ENCODE measurements around the gene ADGRA1.

The ADGRA1 gene, protein sequence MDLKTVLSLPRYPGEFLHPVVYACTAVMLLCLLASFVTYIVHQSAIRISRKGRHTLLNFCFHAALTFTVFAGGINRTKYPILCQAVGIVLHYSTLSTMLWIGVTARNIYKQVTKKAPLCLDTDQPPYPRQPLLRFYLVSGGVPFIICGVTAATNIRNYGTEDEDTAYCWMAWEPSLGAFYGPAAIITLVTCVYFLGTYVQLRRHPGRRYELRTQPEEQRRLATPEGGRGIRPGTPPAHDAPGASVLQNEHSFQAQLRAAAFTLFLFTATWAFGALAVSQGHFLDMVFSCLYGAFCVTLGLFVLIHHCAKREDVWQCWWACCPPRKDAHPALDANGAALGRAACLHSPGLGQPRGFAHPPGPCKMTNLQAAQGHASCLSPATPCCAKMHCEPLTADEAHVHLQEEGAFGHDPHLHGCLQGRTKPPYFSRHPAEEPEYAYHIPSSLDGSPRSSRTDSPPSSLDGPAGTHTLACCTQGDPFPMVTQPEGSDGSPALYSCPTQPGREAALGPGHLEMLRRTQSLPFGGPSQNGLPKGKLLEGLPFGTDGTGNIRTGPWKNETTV

GRCh38 chr10:133087679-133088178, at the start of gene ADGRA1:
Gene ADGRA1 (plus strand): TSS chr10:133087924. CDS start chr10:133088910, 986 bp downstream.
- no peak within 1 kb of the TSS for H3K4me3 ChIP-seq (ENCODE audit: low read length)
- H3K4me1 ChIP-seq (ENCODE audit: control insufficient read depth, insufficient read depth, low read length) = no peaks in the 10 kb centered on the region
- H3K9me3 ChIP-seq (ENCODE audit: control insufficient read depth, low read length) = no peaks in the 10 kb centered on the region
- no peaks in the 10 kb centered on the region for H3K36me3 ChIP-seq (ENCODE audit: control insufficient read depth, insufficient read depth, low read length, severe bottlenecking)
- H3K9ac ChIP-seq (ENCODE audit: low read length) = no peak within 1 kb of the TSS
- DNase-seq (ENCODE audit: low read depth) = peak; percentile 13
- H3K27me3 ChIP-seq (replicated peaks; ENCODE audit: control insufficient read depth, insufficient read depth, low read length) = peaks cover 45% of the 10 kb centered on the region

- peaks cover 60% of the 10 kb centered on the region for H3K27me3 ChIP-seq (replicated peaks; ENCODE audit: control insufficient read depth, insufficient read depth, low read length)
- no peak for DNase-seq (ENCODE audit: low read depth)
- no peak overlapping the region for H3K4me3 ChIP-seq (ENCODE audit: low read length)
- H3K4me1 ChIP-seq (ENCODE audit: control insufficient read depth, insufficient read depth, low read length) = no peaks in the 10 kb centered on the region
- H3K9me3 ChIP-seq (ENCODE audit: control insufficient read depth, low read length) = peaks cover 4% of the 10 kb centered on the region
- no peaks in the 10 kb centered on the region for H3K36me3 ChIP-seq (ENCODE audit: control insufficient read depth, insufficient read depth, low read length, severe bottlenecking)
- H3K9ac ChIP-seq (ENCODE audit: low read length) = no peak overlapping the region
Observed at GRCh38 chr10:133038036-133038823, 49.5 kb upstream of the ADGRA1 start.

- Histone ChIP-seq H3K27me3 (replicated peaks; ENCODE audit: control insufficient read depth, insufficient read depth, low read length) (peaks cover 57% of the 10 kb centered on the region), H3K4me1 (ENCODE audit: control insufficient read depth, insufficient read depth, low read length) (no peaks in the 10 kb centered on the region), H3K9ac (ENCODE audit: low read length) (no peak overlapping the region), H3K36me3 (ENCODE audit: control insufficient read depth, insufficient read depth, low read length, severe bottlenecking) (no peaks in the 10 kb centered on the region), H3K9me3 (ENCODE audit: control insufficient read depth, low read length) (peaks cover 4% of the 10 kb centered on the region), H3K4me3 (ENCODE audit: low read length) (no peak overlapping the region)
- no peak for DNase-seq (ENCODE audit: low read depth)
Observed at GRCh38 chr10:133039107-133039802, 48.5 kb upstream of the ADGRA1 start.

- Histone ChIP-seq H3K9me3 (ENCODE audit: control insufficient read depth, low read length) (peaks cover under 1% of the 10 kb centered on the region), H3K4me3 (ENCODE audit: low read length) (no peak overlapping the region), H3K9ac (ENCODE audit: low read length) (no peak overlapping the region), H3K4me1 (ENCODE audit: control insufficient read depth, insufficient read depth, low read length) (peaks cover 3% of the 10 kb centered on the region), H3K36me3 (ENCODE audit: control insufficient read depth, insufficient read depth, low read length, severe bottlenecking) (no peaks in the 10 kb centered on the region), H3K27me3 (replicated peaks; ENCODE audit: control insufficient read depth, insufficient read depth, low read length) (peaks cover 52% of the 10 kb centered on the region)
- DNase-seq (ENCODE audit: low read depth) = no peak
Observed at GRCh38 chr10:133039803-133040165, 47.9 kb upstream of the ADGRA1 start.

GRCh38 chr10:133040198-133040597, 47.5 kb upstream of the ADGRA1 start:
- Histone ChIP-seq H3K4me3 (ENCODE audit: low read length) (no peak overlapping the region), H3K27me3 (replicated peaks; ENCODE audit: control insufficient read depth, insufficient read depth, low read length) (peaks cover 48% of the 10 kb centered on the region)
- DNase-seq (ENCODE audit: low read depth) = no peak

DNA sequence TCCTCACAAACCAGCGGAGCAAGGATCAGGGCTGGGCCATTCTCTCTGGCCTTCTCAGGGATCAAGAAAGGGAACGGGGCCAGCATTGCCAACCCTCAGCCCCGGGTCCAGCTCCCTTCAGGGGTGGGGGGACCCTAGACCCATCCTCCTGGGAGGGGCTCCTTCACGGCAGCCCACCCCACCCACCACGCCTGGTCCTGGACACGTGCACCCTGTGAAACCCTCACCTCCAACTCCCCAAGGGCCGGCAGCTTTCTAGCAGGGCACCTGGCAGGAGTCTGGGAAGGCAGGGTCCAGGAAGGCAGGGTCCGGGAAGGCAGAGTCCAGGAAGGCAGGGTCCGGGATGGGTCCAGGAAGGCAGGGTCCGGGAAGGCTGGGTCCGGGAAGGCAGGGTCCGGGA, 46.6 kb upstream of the ADGRA1 start:
- H3K36me3 ChIP-seq (ENCODE audit: control insufficient read depth, insufficient read depth, low read length, severe bottlenecking) = no peaks in the 10 kb centered on the region
- H3K9ac ChIP-seq (ENCODE audit: low read length) = no peak overlapping the region
- H3K4me3 ChIP-seq (ENCODE audit: low read length) = no peak overlapping the region
- peaks cover 3% of the 10 kb centered on the region for H3K4me1 ChIP-seq (ENCODE audit: control insufficient read depth, insufficient read depth, low read length)
- peaks cover 40% of the 10 kb centered on the region for H3K27me3 ChIP-seq (replicated peaks; ENCODE audit: control insufficient read depth, insufficient read depth, low read length)
- DNase-seq (ENCODE audit: low read depth) = no peak
- H3K9me3 ChIP-seq (ENCODE audit: control insufficient read depth, low read length) = no peaks in the 10 kb centered on the region

More at GRCh38 chr10:133040198-133040597, 47.5 kb upstream of the ADGRA1 start:
- Histone ChIP-seq H3K9me3 (ENCODE audit: control insufficient read depth, low read length) (no peaks in the 10 kb centered on the region), H3K4me1 (ENCODE audit: control insufficient read depth, insufficient read depth, low read length) (peaks cover 3% of the 10 kb centered on the region), H3K9ac (ENCODE audit: low read length) (no peak overlapping the region), H3K36me3 (ENCODE audit: control insufficient read depth, insufficient read depth, low read length, severe bottlenecking) (no peaks in the 10 kb centered on the region)

DNA sequence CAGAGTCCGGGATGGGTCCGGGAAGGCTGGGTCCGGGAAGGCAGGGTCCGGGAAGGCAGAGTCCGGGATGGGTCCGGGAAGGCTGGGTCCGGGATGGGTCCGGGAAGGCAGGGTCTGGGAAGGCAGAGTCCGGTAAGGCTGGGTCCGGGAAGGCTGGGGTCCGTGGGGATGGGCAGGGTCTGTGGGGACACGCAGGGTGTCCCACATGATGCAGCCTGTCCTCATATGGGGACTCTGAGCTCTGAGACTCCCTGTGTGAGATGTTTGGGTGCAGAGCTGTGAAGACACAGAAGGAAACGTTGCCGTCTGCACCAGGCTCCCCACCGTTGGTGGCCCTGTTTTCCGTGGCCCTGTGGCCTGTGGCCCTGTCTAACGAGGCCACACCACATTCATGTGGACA, 45.7 kb upstream of the ADGRA1 start:
- Histone ChIP-seq H3K36me3 (ENCODE audit: control insufficient read depth, insufficient read depth, low read length, severe bottlenecking) (no peaks in the 10 kb centered on the region), H3K4me3 (ENCODE audit: low read length) (no peak overlapping the region), H3K9me3 (ENCODE audit: control insufficient read depth, low read length) (no peaks in the 10 kb centered on the region), H3K4me1 (ENCODE audit: control insufficient read depth, insufficient read depth, low read length) (peaks cover 3% of the 10 kb centered on the region), H3K9ac (ENCODE audit: low read length) (no peak overlapping the region), H3K27me3 (replicated peaks; ENCODE audit: control insufficient read depth, insufficient read depth, low read length) (peaks cover 37% of the 10 kb centered on the region)
- no peak for DNase-seq (ENCODE audit: low read depth)

DNA sequence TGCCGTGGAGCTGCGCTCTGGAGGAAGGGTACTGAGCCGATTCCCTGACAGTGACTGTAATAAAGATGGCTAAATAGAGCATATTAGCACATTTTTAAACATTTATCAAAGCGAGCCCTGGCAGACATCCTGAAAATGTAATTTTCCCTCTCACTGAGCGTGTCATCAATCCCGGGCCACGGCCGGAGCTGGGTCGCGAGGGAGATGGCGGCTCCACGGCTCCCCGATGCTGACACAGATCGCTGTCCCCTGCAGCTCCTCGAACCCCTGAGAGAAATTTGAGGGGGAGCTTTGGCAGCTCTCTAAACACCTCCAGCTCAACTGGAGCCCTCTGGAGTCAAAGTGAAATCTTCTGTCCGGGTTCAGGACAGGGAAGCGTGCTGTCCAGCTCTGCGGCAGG, 44.9 kb upstream of the ADGRA1 start:
- H3K9ac ChIP-seq (ENCODE audit: low read length) = no peak overlapping the region
- no peaks in the 10 kb centered on the region for H3K36me3 ChIP-seq (ENCODE audit: control insufficient read depth, insufficient read depth, low read length, severe bottlenecking)
- no peaks in the 10 kb centered on the region for H3K9me3 ChIP-seq (ENCODE audit: control insufficient read depth, low read length)
- H3K4me3 ChIP-seq (ENCODE audit: low read length) = no peak overlapping the region
- no peak for DNase-seq (ENCODE audit: low read depth)
- H3K4me1 ChIP-seq (ENCODE audit: control insufficient read depth, insufficient read depth, low read length) = peaks cover 3% of the 10 kb centered on the region
- H3K27me3 ChIP-seq (replicated peaks; ENCODE audit: control insufficient read depth, insufficient read depth, low read length) = peaks cover 39% of the 10 kb centered on the region

DNA sequence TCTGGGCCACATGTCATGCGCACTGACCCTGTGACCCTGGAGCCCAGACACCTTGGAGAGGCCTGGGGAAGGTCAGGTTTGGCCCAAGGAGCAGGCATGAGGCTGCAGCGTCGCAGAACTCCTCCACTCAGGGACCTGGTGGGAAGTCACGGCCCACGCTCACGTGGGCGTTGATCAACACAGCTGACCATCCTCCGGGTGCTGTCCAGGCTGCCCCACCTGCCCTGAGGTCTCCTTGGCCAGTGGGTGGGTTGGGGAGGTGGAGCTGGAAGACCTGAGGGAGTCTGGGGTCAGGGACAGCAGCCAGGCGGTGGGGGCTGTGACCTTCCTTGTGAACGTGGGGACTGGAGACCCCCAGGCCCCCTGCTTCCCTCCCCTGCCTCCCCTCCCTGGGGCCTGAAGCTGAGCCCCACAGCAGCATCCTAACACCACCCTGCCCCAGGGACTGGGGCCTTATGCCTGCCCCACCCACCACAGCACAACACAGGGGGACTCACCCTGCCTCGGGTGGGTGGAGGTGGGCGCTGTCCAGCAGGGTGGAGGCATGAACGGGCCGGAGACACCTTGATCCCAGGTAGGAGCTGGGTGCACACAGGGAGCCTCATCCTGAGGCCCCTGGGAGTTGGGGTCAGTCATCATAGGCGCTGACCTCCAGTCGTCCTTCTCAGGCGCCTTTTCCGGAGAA, 44.0 kb upstream of the ADGRA1 start:
- H3K9ac ChIP-seq (ENCODE audit: low read length) = no peak overlapping the region
- H3K9me3 ChIP-seq (ENCODE audit: control insufficient read depth, low read length) = no peaks in the 10 kb centered on the region
- H3K36me3 ChIP-seq (ENCODE audit: control insufficient read depth, insufficient read depth, low read length, severe bottlenecking) = no peaks in the 10 kb centered on the region
- peaks cover 39% of the 10 kb centered on the region for H3K27me3 ChIP-seq (replicated peaks; ENCODE audit: control insufficient read depth, insufficient read depth, low read length)
- H3K4me3 ChIP-seq (ENCODE audit: low read length) = no peak overlapping the region
- peaks cover 3% of the 10 kb centered on the region for H3K4me1 ChIP-seq (ENCODE audit: control insufficient read depth, insufficient read depth, low read length)
- DNase-seq (ENCODE audit: low read depth) = no peak

DNA sequence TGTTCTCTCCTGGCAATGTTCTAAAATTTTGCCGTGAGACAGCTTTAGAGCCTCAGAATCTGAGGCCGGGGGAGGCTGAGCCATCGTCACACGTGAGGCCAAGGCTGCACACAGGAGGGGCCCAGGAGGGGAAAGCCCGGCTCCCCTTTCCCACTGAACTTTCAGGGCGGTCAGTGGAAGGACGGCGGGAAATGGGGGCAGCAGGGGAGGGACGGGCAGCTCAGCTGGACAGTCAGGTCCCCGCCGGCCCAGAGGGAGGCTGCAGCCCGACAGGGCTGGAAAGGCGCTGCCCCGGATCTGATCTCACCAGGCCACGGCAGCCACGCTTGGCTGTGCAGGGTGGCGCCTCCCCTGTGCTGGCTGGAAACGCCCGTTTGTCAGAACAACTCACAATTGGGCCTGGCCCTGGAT, 43.3 kb upstream of the ADGRA1 start:
- Histone ChIP-seq H3K27me3 (replicated peaks; ENCODE audit: control insufficient read depth, insufficient read depth, low read length) (peaks cover 32% of the 10 kb centered on the region), H3K4me3 (ENCODE audit: low read length) (no peak overlapping the region), H3K9me3 (ENCODE audit: control insufficient read depth, low read length) (no peaks in the 10 kb centered on the region), H3K9ac (ENCODE audit: low read length) (peak overlapping the region; percentile 32), H3K36me3 (ENCODE audit: control insufficient read depth, insufficient read depth, low read length, severe bottlenecking) (no peaks in the 10 kb centered on the region), H3K4me1 (ENCODE audit: control insufficient read depth, insufficient read depth, low read length) (peaks cover 3% of the 10 kb centered on the region)
- no peak for DNase-seq (ENCODE audit: low read depth)
